Stomach (tissue), 4 donors: ENCODE data around the gene DDX25.

ENCODE experiments used
- POLR2A ChIP-seq, 4 donors: fragments of 450-650 bp; IDR thresholded peaks; one replicate each; pipeline ENCODE4 v1.6.1; 2016; ENCODE audit warnings: antibody characterized with exemption in 4 of 4, control low read depth in 2 of 4, mild to moderate bottlenecking in 1 of 4, moderate library complexity in 1 of 4
- TF ChIP-seq, protein P1 (sequence below), 7 experiments: fragments of 450-650 bp in 4 of 7; fragments of 200-600 bp in 3 of 7; sonication (generic) in 3 of 7; IDR thresholded peaks; one replicate each; pipeline ENCODE4 v1.5.1; 2016 to 2019; ENCODE audit warnings: antibody characterized with exemption in 7 of 7, control low read depth in 2 of 7, mild to moderate bottlenecking in 1 of 7

DNA sequence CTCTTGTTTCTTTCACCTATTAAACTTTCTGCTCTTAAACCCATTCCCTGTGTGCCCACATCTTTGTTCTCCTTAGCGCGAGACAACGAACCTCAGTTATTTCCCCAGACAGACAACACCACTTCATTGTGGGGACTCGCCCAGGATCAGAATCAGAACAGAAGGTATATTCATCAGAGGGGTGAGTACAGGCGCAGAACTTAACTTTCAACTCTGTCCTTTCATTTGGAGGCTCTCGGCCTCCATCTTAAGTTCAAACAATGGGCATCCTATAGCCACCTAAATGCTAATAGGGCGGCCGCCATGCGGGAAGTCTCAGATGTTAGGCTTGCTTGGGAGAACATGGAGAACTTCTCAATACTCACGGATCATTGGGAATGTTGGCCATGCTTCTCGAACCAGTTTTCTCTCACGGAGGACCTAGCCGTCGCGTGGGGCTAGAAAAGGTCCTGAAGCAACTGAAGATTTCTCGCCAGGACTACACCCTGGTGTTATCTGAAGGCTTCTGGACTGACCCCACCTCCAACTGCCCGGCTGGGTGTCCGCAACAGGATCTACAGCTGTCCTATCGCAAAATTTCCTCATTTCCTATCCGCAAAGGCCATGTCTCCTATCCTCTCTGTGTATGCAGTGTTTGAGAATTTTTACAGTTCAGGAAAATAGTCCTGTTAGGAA, 30.3 kb upstream of the DDX25 start:
- TF ChIP-seq, protein P1, sequence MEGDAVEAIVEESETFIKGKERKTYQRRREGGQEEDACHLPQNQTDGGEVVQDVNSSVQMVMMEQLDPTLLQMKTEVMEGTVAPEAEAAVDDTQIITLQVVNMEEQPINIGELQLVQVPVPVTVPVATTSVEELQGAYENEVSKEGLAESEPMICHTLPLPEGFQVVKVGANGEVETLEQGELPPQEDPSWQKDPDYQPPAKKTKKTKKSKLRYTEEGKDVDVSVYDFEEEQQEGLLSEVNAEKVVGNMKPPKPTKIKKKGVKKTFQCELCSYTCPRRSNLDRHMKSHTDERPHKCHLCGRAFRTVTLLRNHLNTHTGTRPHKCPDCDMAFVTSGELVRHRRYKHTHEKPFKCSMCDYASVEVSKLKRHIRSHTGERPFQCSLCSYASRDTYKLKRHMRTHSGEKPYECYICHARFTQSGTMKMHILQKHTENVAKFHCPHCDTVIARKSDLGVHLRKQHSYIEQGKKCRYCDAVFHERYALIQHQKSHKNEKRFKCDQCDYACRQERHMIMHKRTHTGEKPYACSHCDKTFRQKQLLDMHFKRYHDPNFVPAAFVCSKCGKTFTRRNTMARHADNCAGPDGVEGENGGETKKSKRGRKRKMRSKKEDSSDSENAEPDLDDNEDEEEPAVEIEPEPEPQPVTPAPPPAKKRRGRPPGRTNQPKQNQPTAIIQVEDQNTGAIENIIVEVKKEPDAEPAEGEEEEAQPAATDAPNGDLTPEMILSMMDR (IDR thresholded peaks at IDR 0.05) = no peak
- TF ChIP-seq POLR2A (IDR thresholded peaks at IDR 0.05) = no peak
